Measurements from ENCODE around the gene VIL1. TPM values are rescaled to one million over a fixed set of nuclear protein-coding genes. Genes with fewer than 3 reads are reported as not detected.

VIL1 gene
- not detected in 2 replicates for total RNA-seq (2014; rRNA removed; shearing (Covaris generic))

- in situ Hi-C loops (cut with HindIII; ENCODE audit: low sequenced_read_pairs): no loop called here
- DNase-seq (ENCODE audit: low spot score): no peak
Measured at GRCh38 chr2:218418717-218419458, at the start of gene VIL1. TSS of gene VIL1 (plus strand) at chr2:218419123. CDS start at chr2:218423779, 4,656 bp downstream.

DNA sequence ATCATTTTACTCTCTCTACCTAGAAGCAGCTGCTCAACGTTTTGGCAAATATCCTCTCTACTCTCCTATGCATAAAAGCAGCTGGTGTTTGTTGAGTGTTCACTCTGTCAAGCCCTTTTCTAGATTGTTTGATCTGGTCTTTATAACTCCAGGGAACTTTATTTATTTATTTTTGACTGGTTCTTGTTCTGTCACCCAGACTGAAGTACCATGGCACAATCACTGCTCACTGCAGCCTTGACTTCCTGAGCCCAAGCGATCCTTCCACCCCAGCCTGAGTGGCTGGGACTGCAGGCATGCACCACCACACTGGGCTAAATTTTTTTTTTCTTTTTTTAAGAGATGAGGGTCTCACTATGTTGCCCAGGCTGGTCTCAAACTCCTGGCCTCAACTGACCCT lies 49.6 kb upstream of the VIL1 start:
- no peak for DNase-seq (ENCODE audit: low spot score)
- in situ Hi-C loops (cut with HindIII; ENCODE audit: low sequenced_read_pairs): no loop called here

GRCh38 chr2:218370410-218371063 lies 48.4 kb upstream of the VIL1 start:
- no peak for DNase-seq (ENCODE audit: low spot score)
- in situ Hi-C loops (cut with HindIII; ENCODE audit: low sequenced_read_pairs): no loop called here

- in situ Hi-C loops (cut with HindIII; ENCODE audit: low sequenced_read_pairs): no loop called here
- DNase-seq (ENCODE audit: low spot score): no peak
Measured at GRCh38 chr2:218371983-218372350, 47.0 kb upstream of the VIL1 start.

DNA sequence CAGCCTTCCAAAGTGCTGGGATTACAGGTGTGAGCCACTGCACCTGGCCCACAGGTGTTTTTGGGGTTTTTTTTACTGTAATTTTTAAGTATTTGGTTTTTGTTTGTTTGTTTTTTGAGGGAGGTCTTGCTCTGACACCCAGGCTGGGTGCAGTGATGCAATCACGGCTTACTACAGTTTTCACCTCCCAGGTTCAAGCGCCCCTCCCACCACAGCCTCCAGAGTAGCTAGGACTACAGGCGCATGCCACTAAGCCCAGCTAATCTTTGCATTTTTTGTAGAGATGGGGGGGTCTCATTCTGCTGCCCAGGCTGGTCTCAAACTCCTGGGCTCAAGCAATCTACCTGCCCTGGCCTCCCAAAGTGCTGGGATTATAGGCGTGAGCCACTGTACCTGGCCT lies 44.1 kb upstream of the VIL1 start:
- no peak for DNase-seq (ENCODE audit: low spot score)
- in situ Hi-C loops (cut with HindIII; ENCODE audit: low sequenced_read_pairs): no loop called here

DNA sequence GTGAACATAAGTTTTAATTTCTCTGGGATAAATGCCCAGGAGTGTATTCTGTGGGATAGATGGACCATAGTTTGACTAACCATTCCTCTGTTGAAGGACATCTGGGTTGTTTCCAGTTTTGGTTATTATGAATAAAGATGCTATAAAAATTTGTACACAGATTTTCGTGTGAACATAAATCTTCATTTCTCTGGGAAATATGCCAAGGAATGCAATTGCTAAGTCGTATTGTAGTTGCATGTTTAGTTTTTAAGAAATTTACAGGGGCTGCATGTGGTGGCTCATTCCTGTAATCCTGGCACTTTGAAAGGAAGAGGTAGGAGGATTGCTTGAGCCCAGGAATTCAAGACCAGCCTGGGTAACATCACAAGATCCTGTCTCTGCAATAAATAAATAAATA lies 43.7 kb upstream of the VIL1 start:
- no peak for DNase-seq (ENCODE audit: low spot score)
- in situ Hi-C loops (cut with HindIII; ENCODE audit: low sequenced_read_pairs): no loop called here

DNA sequence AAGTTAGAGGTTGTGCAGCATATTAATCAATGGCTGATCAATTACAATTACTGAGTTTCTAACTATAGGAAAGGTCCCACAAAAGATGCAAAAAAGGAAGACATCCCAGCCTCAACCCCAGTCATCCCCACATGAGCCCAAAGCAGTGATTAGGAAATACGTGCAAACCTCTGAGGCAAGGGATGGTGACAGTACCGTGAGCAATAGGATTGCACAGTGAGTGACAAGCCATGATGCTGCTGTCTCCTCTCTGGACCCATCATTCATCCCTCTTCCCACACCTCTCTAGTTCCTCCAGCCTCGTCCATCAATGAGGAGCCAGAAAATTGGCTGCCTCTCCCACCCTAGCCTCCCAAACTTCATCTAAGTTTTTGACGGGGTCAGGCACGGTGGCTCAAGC lies 40.9 kb upstream of the VIL1 start:
- in situ Hi-C loops (cut with HindIII; ENCODE audit: low sequenced_read_pairs): no loop called here
- no peak for DNase-seq (ENCODE audit: low spot score)

DNA sequence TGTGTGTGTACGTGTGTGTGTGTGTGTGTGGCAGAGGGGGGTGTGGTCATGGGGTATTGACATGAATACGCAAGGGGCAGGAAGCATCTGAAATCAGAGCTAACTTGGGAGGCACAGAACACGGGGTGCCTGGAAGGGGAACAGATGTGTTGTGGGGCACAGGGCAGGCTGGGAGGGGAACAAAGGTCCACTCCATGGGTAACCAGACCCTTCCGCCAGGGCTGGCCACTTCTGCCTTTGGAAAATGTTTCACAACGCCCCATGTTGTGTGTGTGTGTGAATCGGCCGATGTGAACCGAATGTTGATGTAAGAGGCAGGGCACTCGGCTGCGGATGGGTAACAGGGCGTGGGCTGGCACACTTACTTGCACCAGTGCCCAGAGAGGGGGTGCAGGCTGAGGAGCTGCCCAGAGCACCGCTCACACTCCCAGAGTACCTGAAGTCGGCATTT lies 37.0 kb upstream of the VIL1 start, which contains the start of gene SLC11A1:
Gene SLC11A1, plus strand, starts transcription at position 358 of the 451 bp plus-strand sequence. CDS start 96 bp downstream, outside the sequence.
- DNase-seq (ENCODE audit: low spot score): no peak
- in situ Hi-C loops (cut with HindIII; ENCODE audit: low sequenced_read_pairs): no loop called here

GRCh38 chr2:218382785-218383184 lies 36.1 kb upstream of the VIL1 start:
- in situ Hi-C loops (cut with HindIII; ENCODE audit: low sequenced_read_pairs): no loop called here
- DNase-seq (ENCODE audit: low spot score): no peak

- DNase-seq (ENCODE audit: low spot score): no peak
- in situ Hi-C loops (cut with HindIII; ENCODE audit: low sequenced_read_pairs): no loop called here
Measured at GRCh38 chr2:218383892-218384519, 34.9 kb upstream of the VIL1 start.

DNA sequence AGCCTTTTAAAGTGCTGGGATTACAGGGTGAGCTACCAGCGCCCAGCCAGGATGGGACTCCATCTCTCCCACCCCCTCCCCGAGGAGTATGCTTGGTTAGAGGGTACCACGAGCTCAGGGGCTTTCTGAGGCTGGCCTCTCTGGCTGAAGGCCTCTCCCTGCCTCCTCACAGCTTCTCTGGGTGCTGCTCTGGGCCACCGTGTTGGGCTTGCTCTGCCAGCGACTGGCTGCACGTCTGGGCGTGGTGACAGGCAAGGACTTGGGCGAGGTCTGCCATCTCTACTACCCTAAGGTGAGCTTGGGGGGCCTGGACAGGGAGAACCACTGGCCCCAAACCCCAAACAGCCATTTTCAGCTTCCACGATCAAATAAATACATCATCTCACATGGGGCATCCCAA lies 33.9 kb upstream of the VIL1 start:
- in situ Hi-C loops (cut with HindIII; ENCODE audit: low sequenced_read_pairs): no loop called here
- no peak for DNase-seq (ENCODE audit: low spot score)

DNA sequence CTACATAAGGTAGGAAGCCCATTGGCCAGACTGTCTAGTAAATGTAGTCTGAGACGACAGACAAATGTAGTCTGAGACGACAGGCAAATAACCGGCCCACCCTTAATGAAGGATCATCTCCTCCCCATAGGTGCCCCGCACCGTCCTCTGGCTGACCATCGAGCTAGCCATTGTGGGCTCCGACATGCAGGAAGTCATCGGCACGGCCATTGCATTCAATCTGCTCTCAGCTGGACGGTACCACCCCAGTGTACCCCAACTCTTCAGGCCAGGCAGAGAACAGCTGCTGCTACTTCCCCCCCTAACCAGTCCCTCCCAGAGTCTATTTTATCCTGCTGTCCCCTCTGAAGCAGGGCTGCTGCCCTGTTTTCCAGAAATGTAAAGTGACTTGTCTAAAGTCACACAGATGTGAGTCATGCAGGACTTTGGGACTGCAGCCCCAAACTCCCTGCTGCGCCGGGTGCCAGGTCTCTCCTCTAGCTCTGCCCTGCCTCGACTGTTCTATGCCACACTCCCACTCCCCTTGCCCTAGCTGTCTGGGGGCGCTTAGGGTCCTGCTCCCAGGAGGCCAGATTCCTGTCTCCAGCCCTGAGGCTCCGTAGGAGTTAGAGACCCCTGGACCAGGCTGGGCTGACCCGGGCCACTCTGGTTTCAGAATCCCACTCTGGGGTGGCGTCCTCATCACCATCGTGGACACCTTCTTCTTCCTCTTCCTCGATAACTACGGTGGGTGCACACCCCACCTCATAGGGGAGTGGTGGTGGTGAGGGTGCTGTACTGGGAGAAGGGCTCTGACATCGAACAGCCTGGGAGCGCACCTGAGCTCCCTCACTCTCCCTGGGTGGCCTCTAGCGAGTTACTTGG lies 32.2 kb upstream of the VIL1 start:
- in situ Hi-C loops (cut with HindIII; ENCODE audit: low sequenced_read_pairs): no loop called here
- DNase-seq (ENCODE audit: low spot score): no peak

GRCh38 chr2:218387369-218388194 lies 31.3 kb upstream of the VIL1 start:
- in situ Hi-C loops (cut with HindIII; ENCODE audit: low sequenced_read_pairs): no loop called here
- peak; percentile 53 for DNase-seq (ENCODE audit: low spot score)

DNA sequence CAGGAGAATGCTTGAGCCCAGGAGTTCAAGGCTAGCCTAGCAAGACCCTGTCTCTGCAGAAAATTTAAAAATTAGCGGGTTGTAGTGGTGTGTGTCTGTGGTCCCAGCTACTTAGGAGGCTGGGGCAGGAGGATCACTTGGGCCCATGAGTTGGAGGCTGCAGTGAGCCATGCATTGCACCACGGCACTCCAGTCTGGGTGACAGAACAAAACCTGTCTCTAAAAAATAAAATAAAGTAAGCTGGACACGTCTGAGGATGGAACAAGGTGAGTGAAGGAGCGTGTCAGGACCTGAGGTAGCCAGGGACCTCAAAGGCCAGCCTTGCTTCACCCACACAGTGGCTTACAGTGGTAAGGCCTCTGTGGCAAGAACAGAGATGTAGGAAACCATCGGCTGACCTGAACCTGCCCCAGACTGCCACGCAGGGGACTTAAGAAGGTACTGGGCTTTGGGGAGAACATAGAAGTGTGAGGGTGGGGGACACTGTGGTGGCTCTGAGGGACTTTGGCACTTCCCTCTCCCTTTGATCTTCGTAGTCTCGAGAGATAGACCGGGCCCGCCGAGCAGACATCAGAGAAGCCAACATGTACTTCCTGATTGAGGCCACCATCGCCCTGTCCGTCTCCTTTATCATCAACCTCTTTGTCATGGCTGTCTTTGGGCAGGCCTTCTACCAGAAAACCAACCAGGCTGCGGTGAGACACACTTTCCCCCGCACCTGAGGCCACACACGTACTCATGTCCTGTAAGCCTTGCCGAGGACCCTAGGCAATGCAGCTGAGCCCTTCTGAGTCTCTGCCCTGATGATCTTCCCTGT lies 29.4 kb upstream of the VIL1 start:
- no peak for DNase-seq (ENCODE audit: low spot score)

GRCh38 chr2:218391202-218391601 lies 27.7 kb upstream of the VIL1 start:
- no peak for DNase-seq (ENCODE audit: low spot score)
- in situ Hi-C loops (cut with HindIII; ENCODE audit: low sequenced_read_pairs): no loop called here

More for the DNA sequence above, 29.4 kb upstream of the VIL1 start:
- in situ Hi-C loops (cut with HindIII; ENCODE audit: low sequenced_read_pairs): no loop called here

DNA sequence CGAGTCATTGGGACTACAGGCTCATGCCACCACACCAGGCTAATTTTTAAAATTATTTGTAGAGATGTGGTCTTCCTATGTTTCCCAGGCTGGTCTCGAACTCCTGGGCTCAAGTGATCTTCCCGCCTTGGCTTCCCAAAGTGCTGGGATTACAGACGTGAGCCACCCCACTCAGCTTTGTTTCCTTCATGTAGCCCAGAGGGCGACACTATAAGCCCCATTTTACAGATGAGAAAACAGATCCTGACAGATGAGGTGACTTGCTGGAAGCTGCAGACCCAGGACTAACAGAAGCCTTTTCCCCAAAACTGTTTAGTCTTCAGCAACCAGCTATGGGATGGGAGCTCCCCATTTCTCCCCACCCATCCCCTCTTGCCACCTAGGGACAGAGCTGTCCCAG lies 26.5 kb upstream of the VIL1 start:
- DNase-seq (ENCODE audit: low spot score): no peak
- in situ Hi-C loops (cut with HindIII; ENCODE audit: low sequenced_read_pairs): no loop called here

DNA sequence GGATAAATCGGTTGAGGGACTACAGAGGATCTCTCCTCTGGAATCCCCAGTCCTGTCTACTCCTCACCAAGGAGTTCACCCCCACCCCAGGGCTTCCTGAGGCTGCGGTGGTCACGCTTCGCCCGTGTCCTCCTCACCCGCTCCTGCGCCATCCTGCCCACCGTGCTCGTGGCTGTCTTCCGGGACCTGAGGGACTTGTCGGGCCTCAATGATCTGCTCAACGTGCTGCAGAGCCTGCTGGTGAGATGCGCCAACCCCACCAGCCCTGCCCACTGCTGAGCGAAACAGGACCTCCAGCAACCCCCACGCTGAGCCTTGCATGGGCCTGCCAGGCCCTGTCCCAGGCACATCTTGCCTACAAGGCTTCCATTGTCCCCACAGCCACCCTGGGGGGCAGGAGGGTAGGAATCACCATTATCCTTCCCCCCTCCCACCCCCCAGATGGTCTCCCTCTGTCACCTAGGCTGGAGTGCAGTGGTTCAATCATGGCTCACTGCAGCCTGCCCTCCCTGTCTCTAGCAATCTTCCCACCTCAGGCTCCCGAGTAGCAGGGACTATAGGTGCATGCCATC lies 25.9 kb upstream of the VIL1 start:
- no peak for DNase-seq (ENCODE audit: low spot score)
- in situ Hi-C loops (cut with HindIII; ENCODE audit: low sequenced_read_pairs): no loop called here

Data from G401 (cell line).